22Rv1 (cell line): Measurements from ENCODE around the gene HECW1.

ENCODE experiments used
- CTCF ChIP-seq: fragments of 450-650 bp; IDR thresholded peaks from 2 replicates; pipeline ENCODE4 v1.5.1; 2017; ENCODE audit warnings: mild to moderate bottlenecking
- ZFX ChIP-seq: fragments of 450-650 bp; IDR thresholded peaks from 2 replicates; pipeline ENCODE4 v1.6.1; 2017; ENCODE audit warnings: antibody characterized with exemption, borderline replicate concordance

DNA sequence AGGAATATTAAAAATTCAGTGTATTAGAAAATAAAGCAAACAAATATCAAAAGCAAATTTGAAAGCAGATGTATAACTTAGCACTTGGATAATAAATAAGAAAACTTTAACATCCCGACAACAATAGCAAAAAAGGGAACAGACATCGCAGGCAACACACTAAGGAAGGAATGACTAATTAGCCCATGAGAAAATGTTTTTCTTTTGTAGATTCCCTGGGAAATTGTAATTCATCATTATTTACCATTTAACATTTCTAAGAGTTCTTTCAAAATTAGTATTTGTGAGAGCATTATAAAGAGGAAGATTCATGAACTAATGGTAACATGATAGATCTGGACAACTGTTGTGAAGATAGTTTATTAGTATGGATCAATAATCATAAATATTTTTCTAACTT lies 364.4 kb downstream of the HECW1 start:
- TF ChIP-seq CTCF (no peak), ZFX (no peak)
